Adipose tissue (tissue), 3 donors: Measurements from ENCODE around the gene COL4A1. TPM values are rescaled to one million over a fixed set of nuclear protein-coding genes. Genes with fewer than 3 reads are reported as not detected.

Experiments
- H3K27ac ChIP-seq: one replicate; pipeline ENCODE4 v1.5.1; 2013; ENCODE audit warnings: low read depth, low read length
- WGBS, 3 donors: extraction: QIAGEN DNeasy Blood & Tissue Kit; methylation state at CpG; one replicate each; pipeline ENCODE4 v1.1.7; 2013; 5-methylcytosine and 5-hydroxymethylcytosine counted together
- polyA plus RNA-seq, 3 donors: library from polyadenylated mRNA; stranded (reverse); fragments of 200-250 nt; gene quantifications; one replicate each; pipeline ENCODE4 v1.2.3, GENCODE V29; 2013
- donor health status: healthy with polysubstance abuse.
- donor health status: Bipolar disorder and iron deficiency.
- donor health status: healthy.

The COL4A1 gene
- polyA plus RNA-seq, 3 donors: 103 to 773 (median 225) TPM

GRCh38 chr13:110155072-110155471, 151.9 kb downstream of the COL4A1 start:
- WGBS, 3 donors: 94 to 96% (median 96%) methylated on average over 14 of the region's 14 CpGs
- H3K27ac ChIP-seq: no peak overlapping the region

DNA sequence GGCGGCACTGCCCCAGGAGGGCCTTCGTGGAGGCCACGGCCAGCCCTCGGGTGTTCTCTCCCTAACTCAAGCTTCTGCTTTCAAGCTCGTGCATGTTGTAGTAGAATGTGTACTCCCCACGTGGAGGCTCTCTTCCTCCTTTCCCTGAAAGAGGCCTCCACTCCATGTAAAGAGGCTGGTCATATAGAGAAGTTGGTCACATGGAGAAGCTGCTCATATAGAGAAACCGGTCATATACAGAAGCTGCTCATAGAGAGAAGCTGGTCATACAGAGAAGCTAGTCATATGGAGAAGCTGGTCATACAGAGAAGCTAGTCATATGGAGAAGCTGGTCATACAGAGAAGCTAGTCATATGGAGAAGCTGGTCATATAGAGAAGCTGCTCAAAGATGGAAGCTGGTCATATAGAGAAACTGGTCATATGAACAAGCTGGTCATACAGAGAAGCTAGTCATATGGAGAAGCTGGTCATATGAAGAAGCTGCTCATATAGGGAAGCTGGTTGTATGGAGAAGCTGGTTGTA, 152.5 kb downstream of the COL4A1 start:
- H3K27ac ChIP-seq: no peak overlapping the region
- WGBS, 3 donors: 73 to 74% (median 73%) methylated on average over 7 of the region's 7 CpGs

GRCh38 chr13:110152351-110152750, 154.6 kb downstream of the COL4A1 start:
- no peak overlapping the region for H3K27ac ChIP-seq
- WGBS, 3 donors: 86 to 90% (median 90%) methylated on average over 17 of the region's 17 CpGs

- H3K27ac ChIP-seq: no peak overlapping the region
- WGBS, 3 donors: 89 to 94% (median 91%) methylated on average over 12 of the region's 12 CpGs
These were observed 155.5 kb downstream of the COL4A1 start for GRCh38 chr13:110151462-110151861.

GRCh38 chr13:110150384-110151101, 156.4 kb downstream of the COL4A1 start:
- no peak overlapping the region for H3K27ac ChIP-seq
- WGBS, 3 donors: 86 to 87% (median 86%) methylated on average over 15 of the region's 15 CpGs

GRCh38 chr13:110149036-110149435, 157.9 kb downstream of the COL4A1 start:
- 92 to 93% (median 93%) methylated on average over 7 of the region's 7 CpGs for WGBS, 3 donors

DNA sequence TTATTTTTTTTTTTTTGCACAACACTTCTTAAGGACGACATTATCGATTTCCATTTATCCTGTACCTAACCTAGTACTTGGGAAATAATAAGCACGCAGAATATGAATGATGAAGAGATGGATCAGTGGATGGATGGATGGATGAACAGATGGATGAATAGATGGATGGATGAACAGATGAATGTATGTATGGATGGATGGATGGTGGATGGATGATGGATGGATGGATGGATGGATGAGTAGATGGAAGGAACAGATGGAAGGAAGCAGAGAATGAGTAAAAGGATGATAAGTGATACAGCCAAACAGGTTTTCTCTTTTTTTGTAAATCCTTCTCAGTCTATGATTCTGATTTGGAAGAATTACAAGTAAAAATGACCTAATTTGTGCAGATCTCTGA, 166.9 kb downstream of the COL4A1 start:
- H3K27ac ChIP-seq: no peak overlapping the region
- WGBS, 3 donors: 89 to 94% (median 90%) methylated on average over 3 of the region's 3 CpGs

More at GRCh38 chr13:110149036-110149435, 157.9 kb downstream of the COL4A1 start:
- H3K27ac ChIP-seq: no peak overlapping the region

DNA sequence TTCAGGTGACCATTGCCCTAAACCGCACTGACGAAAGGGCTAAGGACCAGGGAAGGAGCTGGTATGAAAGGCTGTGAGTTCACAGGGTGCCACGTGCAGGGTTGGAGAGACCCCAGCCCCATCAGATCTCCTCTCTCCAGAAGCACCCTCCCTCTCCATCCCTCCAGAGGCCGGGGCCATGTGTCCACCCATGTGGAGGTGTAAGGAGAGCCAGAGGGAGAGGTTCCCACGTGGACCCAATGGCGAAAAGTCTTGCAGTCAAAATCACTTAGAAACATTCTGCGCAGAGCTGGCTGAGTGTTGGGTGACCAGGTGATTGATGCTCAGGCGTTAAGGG, 168.3 kb downstream of the COL4A1 start:
- no peak overlapping the region for H3K27ac ChIP-seq
- 19 to 35% (median 35%) methylated on average over 8 of the region's 8 CpGs for WGBS, 3 donors

DNA sequence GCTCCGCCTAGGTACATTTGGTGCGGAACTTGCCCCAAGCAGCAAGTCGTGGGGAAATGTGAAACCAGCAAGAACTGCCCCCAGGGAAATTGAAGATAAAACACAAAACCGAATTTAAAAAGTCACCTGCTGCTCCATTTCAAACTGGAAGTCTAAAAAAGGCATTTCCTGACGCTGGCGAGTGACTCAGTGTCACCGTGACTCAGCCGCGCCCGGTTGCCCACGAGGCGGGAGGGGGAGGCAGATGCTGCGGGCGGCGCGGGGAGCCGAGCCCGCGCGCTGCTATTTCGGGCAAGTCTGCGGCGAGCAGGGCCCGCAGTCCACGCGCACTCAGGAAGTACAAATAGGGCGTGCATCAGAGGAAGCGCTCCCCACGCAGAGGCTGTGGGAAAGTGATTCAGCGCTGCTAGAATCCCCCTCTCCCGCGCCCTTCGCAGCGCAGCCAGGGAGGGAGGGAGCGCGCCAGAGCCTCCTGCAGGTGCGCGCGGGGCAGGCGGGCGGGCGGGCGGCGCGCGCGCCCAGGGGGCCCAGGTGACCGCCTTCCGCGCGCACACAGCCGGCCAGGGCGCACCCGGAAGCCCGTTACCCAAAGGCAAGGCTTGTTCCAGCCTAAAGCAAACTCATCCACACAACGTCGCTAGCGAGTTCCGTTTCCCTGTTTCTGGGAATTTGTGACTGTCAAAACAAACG, 168.8 kb downstream of the COL4A1 start:
- WGBS, 3 donors: 0 to 2% (median 1%) methylated on average over 56 to 60 of the region's 60 CpGs
- H3K27ac ChIP-seq: no peak overlapping the region

DNA sequence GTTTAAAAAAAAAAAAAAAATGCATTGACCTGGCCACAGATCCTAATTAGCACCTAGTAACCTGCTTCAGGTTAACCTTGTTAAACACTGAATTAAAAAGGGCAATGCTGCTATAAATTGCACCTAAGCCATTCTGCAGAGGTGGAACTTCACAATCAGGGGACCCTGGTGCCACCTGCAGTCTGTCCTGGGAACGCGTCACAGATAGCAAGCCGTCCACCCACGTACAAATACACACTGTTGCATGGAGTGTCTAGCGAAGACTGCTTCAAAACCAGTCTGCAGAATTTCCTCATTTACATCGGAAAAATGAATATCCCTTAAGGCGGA, 169.3 kb downstream of the COL4A1 start:
- WGBS, 3 donors: 0% methylated on average over 7 of the region's 7 CpGs
- H3K27ac ChIP-seq: no peak overlapping the region

- 37 to 46% (median 44%) methylated on average over 16 of the region's 16 CpGs for WGBS, 3 donors
- H3K27ac ChIP-seq: no peak overlapping the region
These were observed 170.0 kb downstream of the COL4A1 start for GRCh38 chr13:110136660-110137585.

- WGBS, 3 donors: 70 to 96% (median 78%) methylated on average over 5 of the region's 5 CpGs
- H3K27ac ChIP-seq: no peak overlapping the region
These were observed 170.9 kb downstream of the COL4A1 start for GRCh38 chr13:110135977-110136597.

DNA sequence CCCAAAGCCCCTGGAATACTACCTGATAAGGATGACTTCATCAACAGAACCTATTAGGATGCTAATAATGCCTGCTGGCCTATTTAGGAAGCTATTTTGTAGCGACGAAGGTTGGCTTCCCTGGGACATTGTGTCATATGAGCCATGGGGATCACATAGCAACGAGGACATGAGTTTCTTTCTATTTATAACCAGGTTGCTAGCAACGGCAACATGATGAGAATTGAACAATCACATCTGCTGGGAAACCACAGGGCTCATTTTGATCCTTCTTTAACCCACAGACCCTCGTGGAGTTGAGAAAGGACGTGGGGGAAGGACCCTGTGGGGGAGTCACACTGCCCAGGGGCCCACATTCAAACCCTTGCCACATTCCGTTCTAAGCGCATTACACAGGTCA, 172.2 kb downstream of the COL4A1 start:
- H3K27ac ChIP-seq: no peak overlapping the region
- 43 to 61% (median 54%) methylated on average over 8 of the region's 8 CpGs for WGBS, 3 donors

DNA sequence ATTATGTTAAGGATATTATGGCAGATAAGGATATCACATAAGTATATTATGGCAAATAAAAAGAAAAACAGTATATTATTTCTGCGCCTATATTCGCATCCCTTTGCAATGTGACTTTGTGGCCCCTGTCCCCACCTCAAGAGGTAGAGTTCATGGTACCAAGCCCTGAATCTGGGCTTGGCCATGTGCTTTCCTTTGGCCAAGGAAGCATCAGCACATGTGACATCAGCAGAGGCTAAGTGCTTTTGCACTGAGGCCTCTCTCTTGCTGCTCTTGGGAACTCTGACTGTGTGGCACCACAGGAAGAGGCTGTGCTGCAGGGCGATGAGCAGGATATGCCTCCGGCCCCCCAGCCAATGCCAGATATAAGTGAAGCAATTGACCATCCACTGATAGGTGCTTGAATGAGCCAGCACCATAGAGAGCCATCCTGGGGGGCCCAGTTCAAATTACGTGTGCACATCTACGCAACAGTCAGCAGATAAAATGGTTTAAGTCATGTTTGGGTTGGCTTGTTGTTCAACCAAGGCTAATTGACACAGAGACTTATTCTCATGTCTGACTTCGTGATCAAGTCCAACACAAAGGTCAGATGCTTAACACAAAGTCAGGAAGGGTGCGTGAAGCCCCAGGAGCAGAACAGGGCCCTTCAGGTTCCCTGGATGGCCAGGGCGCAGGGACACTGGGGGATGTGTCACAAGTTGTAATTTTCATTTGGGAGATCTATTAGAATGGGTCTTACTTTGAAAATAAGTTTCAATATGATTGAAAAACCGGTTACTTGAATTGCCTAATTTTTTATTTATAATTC, 173.3 kb downstream of the COL4A1 start:
- 90 to 97% (median 92%) methylated on average over 10 of the region's 10 CpGs for WGBS, 3 donors
- H3K27ac ChIP-seq: no peak overlapping the region

DNA sequence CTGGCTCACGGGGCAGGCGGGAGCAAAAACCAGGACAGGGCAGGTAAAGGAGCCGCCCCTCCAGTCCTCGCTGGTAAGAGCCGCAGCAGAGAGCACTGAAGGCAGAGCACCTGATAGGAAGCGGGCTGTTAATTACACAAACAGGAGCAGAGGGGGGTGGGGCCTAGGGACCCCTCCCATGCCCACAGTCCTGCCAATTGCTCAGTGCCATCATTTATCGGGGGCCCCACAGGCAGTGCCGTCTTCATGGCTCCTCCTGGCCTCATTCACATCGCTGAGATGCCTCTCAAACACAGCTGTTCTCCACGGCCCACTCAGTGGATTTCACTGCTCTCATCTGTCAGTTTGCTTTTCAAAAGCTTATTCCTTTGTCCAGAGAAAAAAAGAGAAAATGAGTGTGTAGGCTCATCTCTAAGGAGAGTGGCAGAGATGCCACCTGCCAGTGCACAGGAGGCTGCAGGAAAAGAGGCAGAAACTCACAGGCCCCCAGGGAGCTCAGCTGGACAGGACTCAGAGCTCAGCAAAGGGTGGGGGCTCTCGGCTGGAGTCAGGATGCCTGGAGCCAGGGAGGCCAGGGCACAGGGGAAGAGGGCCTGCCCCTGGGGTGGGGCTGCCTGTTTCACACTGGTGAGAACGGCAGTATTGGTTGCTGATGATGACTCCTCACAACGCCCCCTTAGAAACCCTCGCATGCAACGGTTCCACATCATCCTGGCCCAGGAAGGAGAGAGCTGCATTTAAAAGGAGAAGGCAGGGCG, 174.6 kb downstream of the COL4A1 start:
- no peak overlapping the region for H3K27ac ChIP-seq
- 60 to 74% (median 71%) methylated on average over 16 of the region's 16 CpGs for WGBS, 3 donors

- 79 to 80% (median 80%) methylated on average over 11 of the region's 11 CpGs for WGBS, 3 donors
- no peak overlapping the region for H3K27ac ChIP-seq
These were observed 175.5 kb downstream of the COL4A1 start for GRCh38 chr13:110131424-110131823.

DNA sequence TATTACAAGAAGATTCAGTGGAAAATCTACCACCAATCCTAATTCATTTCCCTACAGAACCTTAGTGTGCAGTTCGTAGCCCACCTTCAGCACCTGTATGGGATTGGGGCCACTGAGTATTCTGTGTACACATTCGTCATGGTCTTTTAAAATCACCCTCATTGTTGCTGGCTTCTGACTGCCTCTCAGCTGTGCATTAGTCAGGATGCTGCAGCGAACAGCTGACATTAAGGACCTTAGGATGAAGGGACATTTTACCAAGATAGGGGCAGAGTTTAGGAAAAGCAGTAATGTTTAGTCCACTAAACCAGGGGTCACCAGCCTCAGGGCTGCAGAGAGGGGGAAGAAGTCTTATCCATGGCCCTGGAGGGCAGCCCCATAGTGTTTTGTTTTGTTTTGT, 176.5 kb downstream of the COL4A1 start:
- no peak overlapping the region for H3K27ac ChIP-seq
- WGBS, 3 donors: 74 to 91% (median 89%) methylated on average over 3 of the region's 3 CpGs
